Measurements from ENCODE around the gene RASA4B.

Gene RASA4B

GRCh38 chr7:102464577-102465280, 52.8 kb downstream of the RASA4B start, which contains the start of the genes ALKBH4 and LRWD1:
ALKBH4 (minus strand) TSS chr7:102464863; CDS start chr7:102464836, 27 bp downstream.
LRWD1 (plus strand) TSS chr7:102464984; CDS start chr7:102465081, 97 bp downstream.
- peak; percentile 59 for DNase-seq (ENCODE audit: low read depth)
- peak; percentile 26 for TF ChIP-seq CTCF (IDR thresholded peaks at IDR 0.05; ENCODE audit: control insufficient read depth, extremely low read depth, insufficient read depth)
- peak within 1 kb of the TSS; percentile 97 for H3K4me3 ChIP-seq (ENCODE audit: low read depth, low read length)

DNA sequence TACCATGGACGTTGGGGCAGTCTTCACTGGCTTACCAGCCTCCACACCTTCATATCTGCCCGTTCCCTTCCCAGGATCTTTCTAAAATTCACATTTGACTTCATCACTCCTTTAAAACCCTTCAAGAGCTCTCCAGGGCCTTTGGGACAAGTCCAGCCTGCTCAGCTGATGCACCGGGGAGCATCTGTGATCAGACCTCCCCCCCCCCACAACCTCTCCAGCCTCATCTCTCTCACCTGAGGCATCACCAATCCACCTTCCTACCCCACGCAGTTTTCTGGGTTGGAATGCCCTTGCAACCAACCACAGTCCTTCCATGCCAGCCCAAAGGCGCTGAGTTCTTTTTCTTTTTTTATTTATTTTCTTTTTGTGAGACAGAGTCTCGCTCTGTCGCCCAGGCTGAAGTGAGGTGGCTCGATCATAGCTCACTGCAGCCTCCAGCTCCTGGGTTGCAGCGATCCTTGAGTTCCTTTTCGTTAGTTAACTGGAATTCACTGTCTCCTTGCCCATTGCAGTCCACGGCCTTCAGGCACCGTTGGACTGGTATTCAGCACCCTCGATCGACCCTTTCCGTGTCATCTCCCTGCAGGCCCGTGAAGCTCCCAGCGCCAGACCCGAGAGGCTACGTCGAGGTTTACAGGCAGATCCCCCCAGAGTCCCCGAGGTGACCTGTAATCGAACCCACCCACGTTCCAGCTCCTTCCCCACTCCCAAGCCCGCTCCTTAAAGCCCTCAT, 53.6 kb downstream of the RASA4B start:
- DNase-seq (ENCODE audit: low read depth): no peak
- H3K4me3 ChIP-seq (ENCODE audit: low read depth, low read length): peak overlapping the region; percentile 97
- TF ChIP-seq CTCF (IDR thresholded peaks at IDR 0.05; ENCODE audit: control insufficient read depth, extremely low read depth, insufficient read depth): no peak

DNA sequence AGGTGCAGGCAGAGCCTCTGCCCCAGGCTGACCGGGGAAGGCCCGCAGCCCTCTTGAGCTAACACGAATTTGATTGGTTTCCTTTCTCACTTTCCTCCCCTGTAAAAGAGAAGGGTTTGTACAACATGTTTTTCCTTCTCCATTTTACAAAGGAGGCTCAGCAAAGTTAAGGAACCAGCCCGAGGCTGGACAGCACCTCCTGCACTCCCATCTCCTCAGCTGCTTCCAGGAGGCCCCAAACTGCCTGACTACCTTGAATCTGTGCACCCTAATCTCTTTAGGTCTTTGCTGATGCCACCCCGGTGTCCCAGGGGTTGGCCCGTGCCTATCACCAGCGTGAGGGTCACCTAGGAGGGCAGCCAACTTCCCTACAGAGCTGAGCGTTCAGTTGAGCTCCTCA, 57.1 kb downstream of the RASA4B start:
- DNase-seq (ENCODE audit: low read depth): no peak
- no peak for TF ChIP-seq CTCF (IDR thresholded peaks at IDR 0.05; ENCODE audit: control insufficient read depth, extremely low read depth, insufficient read depth)
- H3K4me3 ChIP-seq (ENCODE audit: low read depth, low read length): no peak overlapping the region

DNA sequence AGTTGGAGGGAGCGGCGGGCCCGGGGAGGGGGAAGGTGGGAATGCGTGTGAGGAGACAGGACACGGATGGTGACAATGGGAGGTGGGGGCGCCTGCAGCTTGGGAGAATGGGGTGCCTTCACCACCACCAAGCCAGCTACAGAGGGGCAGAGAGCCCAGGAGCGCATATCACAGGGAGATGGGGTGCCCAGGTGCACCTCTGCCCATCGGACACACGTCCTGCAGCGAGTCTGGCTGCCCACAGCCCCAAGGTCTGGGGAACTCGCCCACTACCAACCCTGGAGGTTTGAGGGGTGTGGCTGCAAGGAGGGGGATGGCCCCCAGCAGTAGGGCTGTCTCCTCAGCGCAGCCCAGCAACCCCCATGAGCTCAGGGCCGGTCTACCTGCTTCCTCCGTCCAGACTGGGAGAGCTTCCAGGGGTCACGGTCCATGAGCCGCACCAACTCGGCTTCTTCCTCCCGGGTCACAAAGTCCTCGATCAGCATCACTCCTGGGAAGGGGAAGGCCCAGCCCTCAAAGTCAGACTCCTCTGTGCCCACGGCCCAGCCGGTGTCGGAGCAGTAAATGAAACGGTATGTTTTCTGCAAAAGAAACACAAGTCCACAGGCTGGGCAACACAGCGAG, 58.2 kb downstream of the RASA4B start:
- DNase-seq (ENCODE audit: low read depth): no peak
- no peak for TF ChIP-seq CTCF (IDR thresholded peaks at IDR 0.05; ENCODE audit: control insufficient read depth, extremely low read depth, insufficient read depth)
- no peak overlapping the region for H3K4me3 ChIP-seq (ENCODE audit: low read depth, low read length)

GRCh38 chr7:102457352-102457924, 60.1 kb downstream of the RASA4B start:
- TF ChIP-seq CTCF (IDR thresholded peaks at IDR 0.05; ENCODE audit: control insufficient read depth, extremely low read depth, insufficient read depth): no peak
- DNase-seq (ENCODE audit: low read depth): no peak
- no peak overlapping the region for H3K4me3 ChIP-seq (ENCODE audit: low read depth, low read length)

DNA sequence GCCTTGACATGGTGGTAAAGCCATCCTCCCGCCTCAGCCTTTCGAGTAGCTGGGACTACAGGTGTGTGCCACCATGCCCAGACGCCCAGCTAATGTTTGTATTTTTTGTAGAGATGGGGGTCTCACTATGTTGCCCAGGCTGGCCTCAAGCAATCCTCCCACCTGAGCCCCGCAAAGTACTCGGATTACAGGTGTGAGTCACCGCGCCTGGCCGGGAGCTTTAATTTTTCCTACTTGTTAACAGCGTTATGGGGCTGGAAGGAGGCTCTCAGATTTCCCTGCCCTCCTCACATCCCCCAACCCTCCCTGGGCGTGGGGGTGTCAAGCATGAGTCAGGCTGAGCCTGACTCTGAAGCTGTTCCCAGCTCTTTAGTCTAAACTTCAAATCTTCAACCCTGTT, 61.2 kb downstream of the RASA4B start:
- no peak for TF ChIP-seq CTCF (IDR thresholded peaks at IDR 0.05; ENCODE audit: control insufficient read depth, extremely low read depth, insufficient read depth)
- no peak overlapping the region for H3K4me3 ChIP-seq (ENCODE audit: low read depth, low read length)
- no peak for DNase-seq (ENCODE audit: low read depth)
